ENCODE results near the gene UCK2.

The UCK2 gene

GRCh38 chr1:165833358-165833757 lies 5.9 kb downstream of the UCK2 start:
- in situ Hi-C loops (cut with MboI; ENCODE audit: low sequenced_read_pairs): no loop called here

- in situ Hi-C loops (cut with MboI; ENCODE audit: low sequenced_read_pairs): no loop called here
These were observed 6.8 kb downstream of the UCK2 start for GRCh38 chr1:165834229-165834628.

- in situ Hi-C loops (cut with MboI; ENCODE audit: low sequenced_read_pairs): no loop called here
These were observed 7.5 kb downstream of the UCK2 start for GRCh38 chr1:165834881-165835280.

- in situ Hi-C loops (cut with MboI; ENCODE audit: low sequenced_read_pairs): no loop called here
These were observed 9.5 kb downstream of the UCK2 start for GRCh38 chr1:165836664-165837482.

- in situ Hi-C loops (cut with MboI; ENCODE audit: low sequenced_read_pairs): no loop called here
These were observed 10.5 kb downstream of the UCK2 start for GRCh38 chr1:165837838-165838364.

- in situ Hi-C loops (cut with MboI; ENCODE audit: low sequenced_read_pairs): no loop called here
These were observed 13.0 kb downstream of the UCK2 start for GRCh38 chr1:165840423-165840822.

- in situ Hi-C loops (cut with MboI; ENCODE audit: low sequenced_read_pairs): no loop called here
These were observed 14.2 kb downstream of the UCK2 start for GRCh38 chr1:165841582-165842017.

GRCh38 chr1:165842023-165842670 lies 14.7 kb downstream of the UCK2 start:
- in situ Hi-C loops (cut with MboI; ENCODE audit: low sequenced_read_pairs): no loop called here

- in situ Hi-C loops (cut with MboI; ENCODE audit: low sequenced_read_pairs): no loop called here
These were observed 15.3 kb downstream of the UCK2 start for GRCh38 chr1:165842671-165843129.

GRCh38 chr1:165843304-165843703 lies 15.9 kb downstream of the UCK2 start:
- in situ Hi-C loops (cut with MboI; ENCODE audit: low sequenced_read_pairs): no loop called here

- in situ Hi-C loops (cut with MboI; ENCODE audit: low sequenced_read_pairs): no loop called here
These were observed 16.8 kb downstream of the UCK2 start for GRCh38 chr1:165844114-165844798.

GRCh38 chr1:165844933-165845332 lies 17.5 kb downstream of the UCK2 start:
- in situ Hi-C loops (cut with MboI; ENCODE audit: low sequenced_read_pairs): no loop called here

GRCh38 chr1:165845569-165845968 lies 18.2 kb downstream of the UCK2 start:
- in situ Hi-C loops (cut with MboI; ENCODE audit: low sequenced_read_pairs): no loop called here

GRCh38 chr1:165845992-165846748 lies 18.8 kb downstream of the UCK2 start:
- in situ Hi-C loops (cut with MboI; ENCODE audit: low sequenced_read_pairs): no loop called here

GRCh38 chr1:165847486-165847885 lies 20.1 kb downstream of the UCK2 start:
- in situ Hi-C loops (cut with MboI; ENCODE audit: low sequenced_read_pairs): no loop called here

- in situ Hi-C loops (cut with MboI; ENCODE audit: low sequenced_read_pairs): no loop called here
These were observed 22.1 kb downstream of the UCK2 start for GRCh38 chr1:165849353-165850133.

- in situ Hi-C loops (cut with MboI; ENCODE audit: low sequenced_read_pairs): no loop called here
These were observed 23.7 kb downstream of the UCK2 start for GRCh38 chr1:165851034-165851658.

GRCh38 chr1:165852871-165853270 lies 25.5 kb downstream of the UCK2 start:
- in situ Hi-C loops (cut with MboI; ENCODE audit: low sequenced_read_pairs): no loop called here

GRCh38 chr1:165853528-165854075 lies 26.2 kb downstream of the UCK2 start:
- in situ Hi-C loops (cut with MboI; ENCODE audit: low sequenced_read_pairs): no loop called here

Data from HL-60/S4 treated with phorbol 12-myristate 13-acetate at 8.2 ng/mL for 4 days and 3 days (cell line).